Measurements from ENCODE around the gene HYKK. TPM values are rescaled to one million over a fixed set of nuclear protein-coding genes. Genes with fewer than 3 reads are reported as not detected.
"Not testable (repeated sequence)": the region's sequence is repeated elsewhere in the genome, so short reads cannot be mapped to it uniquely, and the experiment has no call there.

The HYKK gene
- total and polyA plus RNA-seq, 4 donors: 0.88 to 8.6 (median 6.3) TPM

DNA sequence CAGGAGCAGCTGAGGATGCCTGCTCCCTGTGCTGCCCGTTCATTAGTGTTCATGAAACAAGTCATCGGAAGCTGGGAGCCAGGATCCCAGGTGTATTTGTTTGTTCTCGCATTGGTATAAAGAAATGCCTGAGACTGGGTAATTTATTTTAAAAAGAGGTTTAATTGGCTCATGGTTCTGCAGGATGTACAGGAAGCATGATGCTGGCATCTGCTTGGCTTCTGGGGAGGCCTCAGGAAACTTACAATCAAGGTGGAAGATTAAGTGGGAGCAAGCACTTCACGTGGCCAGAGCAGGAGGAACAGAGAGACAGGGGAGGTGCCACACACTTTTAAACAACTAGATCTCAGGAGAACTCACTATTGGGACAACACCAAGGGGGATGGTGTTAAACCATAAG lies 5.5 kb upstream of the HYKK start:
- 86 to 98% methylated on average over 4 of the region's 4 CpGs for WGBS, 2 donors
- DNase-seq (no peak), ATAC-seq (ENCODE audit: low FRiP score) (no peak)
- H3K4me3 ChIP-seq (ENCODE audit: low read length in 2 of 2): no peak overlapping the region
- no peak overlapping the region for H3K27ac ChIP-seq (ENCODE audit: low read depth in 1 of 2, low read length in 2 of 2)
- intact Hi-C loops (cut with DNase I): no loop called here
- H3K9me3 ChIP-seq (ENCODE audit: control insufficient read depth, low read length): no peaks in the 10 kb centered on the region
- no peaks in the 10 kb centered on the region for H3K27me3 ChIP-seq (ENCODE audit: control insufficient read depth in 1 of 2, insufficient read depth in 2 of 2, low read length in 1 of 2)
- no peaks in the 10 kb centered on the region for H3K4me1 ChIP-seq (ENCODE audit: control insufficient read depth in 1 of 2, insufficient read depth in 2 of 2, low read length in 2 of 2)
- H3K36me3 ChIP-seq (ENCODE audit: control insufficient read depth in 1 of 2, insufficient read depth in 2 of 2, low read length in 1 of 2): no peaks in the 10 kb centered on the region

DNA sequence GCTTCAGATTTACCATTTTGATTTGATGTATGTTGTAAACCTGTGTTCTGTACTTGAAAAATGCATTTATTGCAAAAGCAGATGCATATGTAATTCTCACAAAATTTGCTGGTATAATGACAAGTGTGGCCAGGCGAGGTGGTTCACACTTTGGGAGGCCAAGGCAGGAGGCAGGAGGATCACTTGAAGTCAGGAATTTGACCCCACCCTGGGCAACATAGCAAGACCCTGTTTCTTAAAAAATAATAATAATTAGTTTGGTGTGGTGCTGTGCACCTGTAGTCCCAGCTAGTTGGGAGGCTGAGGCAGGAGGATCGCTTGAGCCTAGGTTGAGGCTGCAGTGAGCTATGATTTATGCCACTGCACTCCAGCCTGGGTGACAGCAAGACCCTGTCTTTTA lies 4.7 kb upstream of the HYKK start:
- 98 to 99% methylated on average over 2 of the region's 2 CpGs for WGBS, 2 donors
- no peak for ATAC-seq (ENCODE audit: low FRiP score)
- intact Hi-C loops (cut with DNase I): no loop called here

DNA sequence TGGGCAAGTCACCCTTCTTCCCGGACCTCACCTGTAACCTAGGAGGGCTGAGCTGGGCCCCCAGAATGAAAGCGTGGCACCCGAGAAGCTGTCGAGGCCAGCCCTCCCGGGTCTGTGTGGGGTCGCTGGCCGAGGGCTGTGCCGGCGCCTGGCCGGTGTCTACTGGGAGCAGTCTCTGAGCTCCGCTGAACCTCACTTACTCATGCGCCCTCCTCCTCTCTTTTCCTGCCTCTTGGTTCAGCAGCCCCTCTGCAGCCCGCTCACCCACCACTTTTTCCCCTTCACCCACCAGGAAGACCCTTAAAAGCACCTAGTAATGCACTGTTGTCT lies 419 bp downstream of the HYKK start:
- Histone ChIP-seq H3K4me1 (ENCODE audit: control insufficient read depth in 1 of 2, insufficient read depth in 2 of 2, low read length in 2 of 2) (no peaks in the 10 kb centered on the region), H3K9me3 (ENCODE audit: control insufficient read depth, low read length) (no peaks in the 10 kb centered on the region), H3K4me3 (ENCODE audit: low read length in 2 of 2) (peak overlapping the region; percentile 56 to 67), H3K36me3 (ENCODE audit: control insufficient read depth in 1 of 2, insufficient read depth in 2 of 2, low read length in 1 of 2) (no peaks in the 10 kb centered on the region), H3K27ac (ENCODE audit: low read depth in 1 of 2, low read length in 2 of 2) (peak overlapping the region in 1 of 2 donors; percentile 58), H3K27me3 (ENCODE audit: control insufficient read depth in 1 of 2, insufficient read depth in 2 of 2, low read length in 1 of 2) (no peaks in the 10 kb centered on the region)
- WGBS, 2 donors: 1 to 2% methylated on average over 12 to 13 of the region's 13 CpGs
- intact Hi-C loops (cut with DNase I): no loop called here
- DNase-seq (no peak), ATAC-seq (ENCODE audit: low FRiP score) (peak; percentile 55)

More for the DNA sequence above, 4.7 kb upstream of the HYKK start:
- Histone ChIP-seq H3K9me3 (ENCODE audit: control insufficient read depth, low read length) (no peaks in the 10 kb centered on the region), H3K4me1 (ENCODE audit: control insufficient read depth in 1 of 2, insufficient read depth in 2 of 2, low read length in 2 of 2) (no peaks in the 10 kb centered on the region), H3K27ac (ENCODE audit: low read depth in 1 of 2, low read length in 2 of 2) (no peak overlapping the region), H3K36me3 (ENCODE audit: control insufficient read depth in 1 of 2, insufficient read depth in 2 of 2, low read length in 1 of 2) (no peaks in the 10 kb centered on the region), H3K27me3 (ENCODE audit: control insufficient read depth in 1 of 2, insufficient read depth in 2 of 2, low read length in 1 of 2) (no peaks in the 10 kb centered on the region), H3K4me3 (ENCODE audit: low read length in 2 of 2) (no peak overlapping the region)
- no peak for DNase-seq

DNA sequence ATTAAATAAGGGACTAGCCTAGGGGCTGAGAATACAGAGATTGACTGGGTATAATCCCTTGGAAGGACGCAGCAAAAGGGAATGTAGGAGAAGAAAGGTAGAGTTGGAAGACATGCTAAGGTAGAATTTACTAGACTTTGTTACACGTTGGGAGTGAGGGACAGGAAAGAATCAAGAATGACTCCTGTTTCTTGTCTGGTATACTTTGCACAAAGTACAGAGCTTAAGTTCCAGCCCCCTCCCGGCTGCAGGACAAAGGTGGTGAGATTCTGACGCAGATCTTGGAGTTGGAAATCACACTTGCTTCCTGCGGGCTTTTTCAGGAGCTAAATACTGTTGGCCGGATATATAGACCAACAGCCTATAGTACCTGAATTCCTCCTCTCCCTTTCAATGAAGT lies 895 bp downstream of the HYKK start:
- Histone ChIP-seq H3K36me3 (ENCODE audit: control insufficient read depth in 1 of 2, insufficient read depth in 2 of 2, low read length in 1 of 2) (no peaks in the 10 kb centered on the region), H3K27ac (ENCODE audit: low read depth in 1 of 2, low read length in 2 of 2) (no peak overlapping the region), H3K4me1 (ENCODE audit: control insufficient read depth in 1 of 2, insufficient read depth in 2 of 2, low read length in 2 of 2) (no peaks in the 10 kb centered on the region), H3K27me3 (ENCODE audit: control insufficient read depth in 1 of 2, insufficient read depth in 2 of 2, low read length in 1 of 2) (no peaks in the 10 kb centered on the region), H3K9me3 (ENCODE audit: control insufficient read depth, low read length) (no peaks in the 10 kb centered on the region), H3K4me3 (ENCODE audit: low read length in 2 of 2) (peak overlapping the region in 1 of 2 donors; percentile 56)
- DNase-seq (no peak), ATAC-seq (ENCODE audit: low FRiP score) (no peak)
- intact Hi-C loops (cut with DNase I): no loop called here
- WGBS, 2 donors: 46 to 48% methylated on average over 6 of the region's 6 CpGs

DNA sequence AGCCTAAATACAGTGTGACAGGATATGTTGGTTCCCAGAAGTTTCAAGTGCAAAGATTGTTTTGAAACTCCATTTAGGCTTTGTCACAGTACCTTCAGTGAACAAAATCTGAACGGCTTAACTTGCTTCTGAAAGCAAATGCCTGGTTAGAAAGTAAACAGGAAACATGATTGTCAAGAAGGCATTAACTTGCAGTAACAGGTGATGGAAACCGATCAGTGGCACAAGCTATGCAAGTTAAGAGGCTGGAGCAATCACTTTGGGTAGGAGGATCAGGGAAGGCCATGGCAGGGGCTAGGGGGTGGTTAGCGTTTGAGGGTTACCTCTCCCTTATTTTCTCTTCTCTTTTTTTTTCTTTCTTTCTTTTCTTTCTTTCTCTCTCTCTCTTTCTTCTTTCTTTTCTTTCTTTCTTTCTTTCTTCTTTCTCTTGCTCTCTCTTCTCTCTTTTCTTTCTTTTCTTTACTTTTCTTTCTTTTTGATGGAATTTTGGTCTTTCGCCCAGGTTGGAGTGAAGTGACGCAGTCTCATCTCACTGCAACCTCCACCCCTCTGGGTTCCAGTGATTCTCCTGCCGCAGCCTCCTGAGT lies 2.4 kb downstream of the HYKK start:
- intact Hi-C loops (cut with DNase I): no loop called here
- WGBS, 2 donors: 69 to 84% methylated on average over 6 of the region's 6 CpGs

DNA sequence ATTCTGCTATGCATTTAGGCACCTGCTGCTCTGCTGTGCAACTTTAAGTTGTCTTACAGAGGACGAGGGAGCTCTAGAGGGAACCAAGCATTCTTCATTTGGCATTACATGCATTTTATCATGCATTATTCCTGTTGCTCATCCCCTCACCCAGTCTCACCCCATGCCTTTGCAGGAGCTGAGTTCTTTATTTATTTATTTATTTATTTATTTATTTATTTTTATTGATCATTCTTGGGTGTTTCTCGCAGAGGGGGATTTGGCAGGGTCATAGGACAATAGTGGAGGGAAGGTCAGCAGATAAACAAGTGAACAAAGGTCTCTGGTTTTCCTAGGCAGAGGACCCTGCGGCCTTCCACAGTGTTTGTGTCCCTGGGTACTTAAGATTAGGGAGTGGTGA lies 12.7 kb downstream of the HYKK start:
- WGBS, 2 donors: 98 to 100% methylated on average over 2 of the region's 3 CpGs
- DNase-seq; intact Hi-C loops (cut with DNase I); H3K4me1 ChIP-seq (ENCODE audit: control insufficient read depth in 1 of 2, insufficient read depth in 2 of 2, low read length in 2 of 2); H3K36me3 ChIP-seq (ENCODE audit: control insufficient read depth in 1 of 2, insufficient read depth in 2 of 2, low read length in 1 of 2); H3K9me3 ChIP-seq (ENCODE audit: control insufficient read depth, low read length); ATAC-seq (ENCODE audit: low FRiP score); H3K27ac ChIP-seq (ENCODE audit: low read depth in 1 of 2, low read length in 2 of 2); H3K27me3 ChIP-seq (ENCODE audit: control insufficient read depth in 1 of 2, insufficient read depth in 2 of 2, low read length in 1 of 2); H3K4me3 ChIP-seq (ENCODE audit: low read length in 2 of 2): not testable (repeated sequence)

More for the DNA sequence above, 2.4 kb downstream of the HYKK start:
- no peak for DNase-seq
- Histone ChIP-seq H3K9me3 (ENCODE audit: control insufficient read depth, low read length) (no peaks in the 10 kb centered on the region), H3K36me3 (ENCODE audit: control insufficient read depth in 1 of 2, insufficient read depth in 2 of 2, low read length in 1 of 2) (no peaks in the 10 kb centered on the region), H3K27ac (ENCODE audit: low read depth in 1 of 2, low read length in 2 of 2) (no peak overlapping the region), H3K4me1 (ENCODE audit: control insufficient read depth in 1 of 2, insufficient read depth in 2 of 2, low read length in 2 of 2) (no peaks in the 10 kb centered on the region), H3K4me3 (ENCODE audit: low read length in 2 of 2) (no peak overlapping the region), H3K27me3 (ENCODE audit: control insufficient read depth in 1 of 2, insufficient read depth in 2 of 2, low read length in 1 of 2) (no peaks in the 10 kb centered on the region)
- no peak for ATAC-seq (ENCODE audit: low FRiP score)

DNA sequence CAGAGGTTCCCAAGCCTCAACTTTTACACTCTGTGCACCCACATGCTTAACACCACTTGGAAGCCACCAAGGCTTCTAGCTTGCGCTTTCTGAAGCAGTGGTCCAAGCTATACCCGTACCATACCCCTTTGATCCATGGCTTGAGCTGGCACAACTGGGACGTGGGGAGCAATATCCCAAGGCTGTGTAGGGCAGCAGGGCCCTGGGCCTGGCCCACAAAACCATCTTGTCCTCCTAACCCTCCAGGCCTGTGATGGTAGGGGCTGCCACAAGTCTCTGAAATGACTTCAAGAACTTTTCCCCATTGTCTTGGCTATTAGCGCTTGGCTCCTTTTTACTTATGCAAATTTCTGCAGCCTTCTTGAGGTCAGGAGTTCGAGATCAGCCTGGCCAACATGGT lies 16.9 kb downstream of the HYKK start:
- 92% methylated on average over 5 of the region's 5 CpGs for WGBS, 2 donors
- no peaks in the 10 kb centered on the region for H3K4me1 ChIP-seq (ENCODE audit: control insufficient read depth in 1 of 2, insufficient read depth in 2 of 2, low read length in 2 of 2)
- H3K9me3 ChIP-seq (ENCODE audit: control insufficient read depth, low read length): no peaks in the 10 kb centered on the region
- ATAC-seq (ENCODE audit: low FRiP score) (no peak), DNase-seq (no peak)
- intact Hi-C loops (cut with DNase I): no loop called here
- no peaks in the 10 kb centered on the region for H3K36me3 ChIP-seq (ENCODE audit: control insufficient read depth in 1 of 2, insufficient read depth in 2 of 2, low read length in 1 of 2)
- H3K4me3 ChIP-seq (ENCODE audit: low read length in 2 of 2): no peak overlapping the region
- H3K27me3 ChIP-seq (ENCODE audit: control insufficient read depth in 1 of 2, insufficient read depth in 2 of 2, low read length in 1 of 2): no peaks in the 10 kb centered on the region
- H3K27ac ChIP-seq (ENCODE audit: low read depth in 1 of 2, low read length in 2 of 2): no peak overlapping the region

DNA sequence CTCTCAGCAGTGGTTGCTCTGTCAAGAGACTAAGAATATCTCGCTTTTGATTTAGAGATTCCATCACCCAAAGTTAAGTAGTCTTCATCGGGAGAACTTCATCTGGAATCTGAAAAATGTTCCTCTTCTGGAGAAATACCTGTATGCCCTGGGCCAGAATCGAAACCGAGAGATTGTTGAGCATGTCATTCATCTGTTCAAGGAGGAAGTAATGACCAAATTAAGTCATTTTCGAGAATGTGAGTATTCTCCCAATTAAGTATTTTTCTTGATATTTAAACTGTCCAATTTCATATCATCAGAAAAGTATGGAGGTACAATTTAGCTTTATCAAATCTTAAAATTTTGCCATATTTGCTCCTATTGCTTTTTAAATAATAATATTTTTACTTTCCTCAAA lies 19.9 kb downstream of the HYKK start:
- Histone ChIP-seq H3K4me1 (ENCODE audit: control insufficient read depth in 1 of 2, insufficient read depth in 2 of 2, low read length in 2 of 2) (no peaks in the 10 kb centered on the region), H3K36me3 (ENCODE audit: control insufficient read depth in 1 of 2, insufficient read depth in 2 of 2, low read length in 1 of 2) (no peaks in the 10 kb centered on the region), H3K27ac (ENCODE audit: low read depth in 1 of 2, low read length in 2 of 2) (no peak overlapping the region), H3K27me3 (ENCODE audit: control insufficient read depth in 1 of 2, insufficient read depth in 2 of 2, low read length in 1 of 2) (no peaks in the 10 kb centered on the region), H3K9me3 (ENCODE audit: control insufficient read depth, low read length) (no peaks in the 10 kb centered on the region), H3K4me3 (ENCODE audit: low read length in 2 of 2) (no peak overlapping the region)
- intact Hi-C loops (cut with DNase I): no loop called here
- ATAC-seq (ENCODE audit: low FRiP score): no peak
- 84 to 88% methylated on average over 5 of the region's 5 CpGs for WGBS, 2 donors
- no peak for DNase-seq

DNA sequence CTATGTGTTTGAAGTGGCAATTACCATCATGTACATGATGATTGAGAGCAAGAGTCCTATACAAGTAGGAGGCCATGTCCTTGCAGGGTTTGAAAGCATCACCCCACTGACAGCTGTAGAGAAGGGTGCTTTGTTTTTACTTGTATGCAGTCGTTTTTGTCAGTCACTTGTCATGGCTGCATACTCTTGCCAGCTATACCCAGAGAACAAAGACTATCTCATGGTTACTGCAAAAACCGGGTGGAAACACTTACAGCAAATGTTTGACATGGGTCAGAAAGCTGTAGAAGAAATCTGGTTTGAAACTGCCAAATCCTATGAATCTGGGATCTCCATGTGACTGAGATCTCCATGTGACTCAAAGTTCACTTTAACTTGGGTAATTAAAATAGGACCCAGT lies 26.0 kb downstream of the HYKK start:
- H3K36me3 ChIP-seq (ENCODE audit: control insufficient read depth in 1 of 2, insufficient read depth in 2 of 2, low read length in 1 of 2): no peaks in the 10 kb centered on the region
- no peak for ATAC-seq (ENCODE audit: low FRiP score)
- no peak for DNase-seq
- WGBS, 2 donors: 41 to 44% methylated on average over 2 of the region's 2 CpGs
- H3K4me1 ChIP-seq (ENCODE audit: control insufficient read depth in 1 of 2, insufficient read depth in 2 of 2, low read length in 2 of 2): no peaks in the 10 kb centered on the region
- no peaks in the 10 kb centered on the region for H3K9me3 ChIP-seq (ENCODE audit: control insufficient read depth, low read length)
- H3K27me3 ChIP-seq (ENCODE audit: control insufficient read depth in 1 of 2, insufficient read depth in 2 of 2, low read length in 1 of 2): no peaks in the 10 kb centered on the region
- intact Hi-C loops (cut with DNase I): no loop called here
- no peak overlapping the region for H3K27ac ChIP-seq (ENCODE audit: low read depth in 1 of 2, low read length in 2 of 2)
- H3K4me3 ChIP-seq (ENCODE audit: low read length in 2 of 2): no peak overlapping the region
